ENCODE measurements around the gene ASB16. TPM values are rescaled to one million over a fixed set of nuclear protein-coding genes. Genes with fewer than 3 reads are reported as not detected.
"Not testable (repeated sequence)": the region's sequence is repeated elsewhere in the genome, so short reads cannot be mapped to it uniquely, and the experiment has no call there.

Gene ASB16
- total and polyA plus RNA-seq, 9 of the 15 experiments (the other 6 are each of a cell fraction or from before 2014, with no cell fraction given) = 0.03 to 0.07 TPM; not detected in 7

DNA sequence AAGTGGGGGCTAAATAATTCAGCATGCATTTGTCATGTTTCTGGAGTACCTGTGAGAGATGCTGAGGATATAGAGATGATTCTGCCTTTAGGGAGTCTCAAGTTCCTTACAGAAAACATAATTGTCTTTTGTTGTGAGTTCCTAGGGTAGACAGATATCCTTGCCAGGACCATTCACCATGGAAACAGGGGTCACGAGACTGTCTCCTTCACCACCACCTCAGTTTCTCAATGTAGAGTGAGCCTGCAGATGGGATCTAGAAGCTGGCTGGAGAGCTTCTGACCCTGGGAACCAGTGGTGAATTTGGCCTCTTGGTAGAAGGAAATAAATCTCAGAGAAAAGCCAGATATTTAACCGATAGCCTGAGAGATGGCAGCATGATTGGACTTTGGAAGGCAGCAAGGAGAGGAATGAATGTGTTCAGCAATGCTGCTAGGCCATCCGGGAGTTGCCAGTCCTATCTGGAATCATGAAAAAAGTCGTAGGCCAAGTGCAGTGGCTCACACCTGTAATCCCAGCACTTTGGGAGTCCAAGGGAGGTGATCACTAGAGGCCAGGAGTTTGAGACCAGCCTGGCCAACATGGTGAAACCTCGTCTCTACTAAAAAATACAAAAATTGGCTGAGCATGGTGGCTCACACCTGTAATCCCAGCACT is 39.7 kb upstream of the ASB16 start:
- H3K36me3 ChIP-seq (ENCODE audit: control insufficient read depth, insufficient read depth, low read length) = no peaks in the 10 kb centered on the region
- H3K4me1 ChIP-seq (replicated peaks in 1 of 2; ENCODE audit: control insufficient read depth in 2 of 2, insufficient read depth in 2 of 2, low read length in 2 of 2) = peaks cover 11 to 15% of the 10 kb centered on the region in 2 experiments; a peak in 4 of 5 replicates
- no peak for FAIRE-seq
- no peaks in the 10 kb centered on the region for H4K20me1 ChIP-seq (replicated peaks; ENCODE audit: control insufficient read depth, insufficient read depth, low read length)
- BruUV-seq (replicated peaks) = no TSS peak
- intact Hi-C loops (cut with micrococcal nuclease) (no loop called here), in situ Hi-C loops (cut with MboI) (no loop called here)
- H3K9me3 ChIP-seq (replicated peaks; ENCODE audit: control insufficient read depth, insufficient read depth, low read depth, low read length) = no peaks in the 10 kb centered on the region
- TF ChIP-seq TGIF2 (CRISPR knock-in tag; IDR thresholded peaks at IDR 0.05) = no peak
- TF ChIP-seq POLR3G (IDR thresholded peaks at IDR 0.05; ENCODE audit: extremely low read depth, insufficient read length, insufficient replicate concordance) = no peak
- H3K27ac ChIP-seq (ENCODE audit: extremely low read depth, low read depth, low read length) = no peak overlapping the region
- no peaks in the 10 kb centered on the region for H3K9me1 ChIP-seq (ENCODE audit: control insufficient read depth, insufficient read depth, low read length)
- WGBS (ENCODE audit: insufficient coverage, low coverage, missing lambda C conversion rate) = 68% methylated on average over 5 of the region's 5 CpGs
- POLR2A ChIA-PET = interaction anchor here (0.8 kb wide), 1 partner anchor 20 kb away, joined by 3 read pairs; no protein-coding TSS in a partner anchor
- no peak overlapping the region for H3K9ac ChIP-seq (ENCODE audit: insufficient read depth in 1 of 2, low read depth in 2 of 2, low read length in 2 of 2)
- ATAC-seq = no peak
- CTCF ChIA-PET (ENCODE audit: low intra/inter-chr PET ratio) = no interaction called here
- H3K4me3 ChIP-seq = no peak overlapping the region
- no peaks in the 10 kb centered on the region for H3K79me2 ChIP-seq (ENCODE audit: control insufficient read depth, insufficient read depth, low read length)
- no peak overlapping the region for H3K4me2 ChIP-seq (ENCODE audit: insufficient read depth, low read length)
- DNase-seq (ENCODE audit: extremely low read depth in 1 of 4, low spot score in 3 of 4) = no peak
- no peaks in the 10 kb centered on the region for H3K27me3 ChIP-seq (ENCODE audit: control insufficient read depth in 2 of 2, insufficient read depth in 2 of 2, low read length in 2 of 2)
- H2AFZ ChIP-seq (ENCODE audit: low read depth, low read length) = peak overlapping the region; percentile 53

DNA sequence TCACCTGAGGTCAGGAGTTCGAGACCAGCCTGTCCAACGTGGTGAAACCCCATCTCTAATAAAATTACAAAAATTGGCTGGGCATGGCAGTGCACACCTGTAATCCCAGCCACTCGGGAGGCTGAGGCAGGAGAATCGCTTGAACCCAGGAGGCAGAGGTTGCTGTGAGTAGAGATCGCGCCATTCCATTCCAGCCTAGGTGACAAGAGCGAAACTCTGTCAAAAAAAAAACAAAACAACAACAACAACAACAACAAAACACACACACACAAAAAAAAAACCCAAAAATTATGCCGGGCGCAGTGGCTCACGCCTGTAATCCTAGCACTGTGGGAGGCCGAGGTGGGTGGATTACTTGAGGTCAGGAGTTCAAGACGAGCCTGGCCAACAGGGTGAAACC is 39.1 kb upstream of the ASB16 start:
- in situ Hi-C loops (cut with MboI); H3K4me3 ChIP-seq; H3K27ac ChIP-seq (ENCODE audit: extremely low read depth, low read depth, low read length); ATAC-seq; FAIRE-seq; H3K9me1 ChIP-seq (ENCODE audit: control insufficient read depth, insufficient read depth, low read length); BruUV-seq (replicated peaks); DNase-seq (ENCODE audit: extremely low read depth in 1 of 4, low spot score in 3 of 4); H3K36me3 ChIP-seq (ENCODE audit: control insufficient read depth, insufficient read depth, low read length); H3K9ac ChIP-seq (ENCODE audit: insufficient read depth in 1 of 2, low read depth in 2 of 2, low read length in 2 of 2); POLR2A ChIA-PET; H4K20me1 ChIP-seq (replicated peaks; ENCODE audit: control insufficient read depth, insufficient read depth, low read length); intact Hi-C loops (cut with micrococcal nuclease); H3K9me3 ChIP-seq (replicated peaks; ENCODE audit: control insufficient read depth, insufficient read depth, low read depth, low read length); CTCF ChIA-PET (ENCODE audit: low intra/inter-chr PET ratio); H3K79me2 ChIP-seq (ENCODE audit: control insufficient read depth, insufficient read depth, low read length); H2AFZ ChIP-seq (ENCODE audit: low read depth, low read length); H3K27me3 ChIP-seq (ENCODE audit: control insufficient read depth in 2 of 2, insufficient read depth in 2 of 2, low read length in 2 of 2); H3K4me2 ChIP-seq (ENCODE audit: insufficient read depth, low read length): not testable (repeated sequence)
- H3K4me1 ChIP-seq (replicated peaks in 1 of 2; ENCODE audit: control insufficient read depth in 2 of 2, insufficient read depth in 2 of 2, low read length in 2 of 2) = peaks cover 11 to 15% of the 10 kb centered on the region in 2 experiments; a peak in 4 of 5 replicates
- WGBS (ENCODE audit: insufficient coverage, low coverage, missing lambda C conversion rate) = 74% methylated on average over 12 of the region's 12 CpGs
